GM12878 (cell line): ENCODE measurements around the gene NKD1. TPM values are rescaled to one million over a fixed set of nuclear protein-coding genes. Genes with fewer than 3 reads are reported as not detected.

Experiments
- ATAC-seq: fragments of 200-7000 bp; cut with Tn5 transposase; 3 replicates; pipeline ENCODE4 v1.9.1; 2020; ENCODE audit warnings: mild to moderate bottlenecking, moderate library complexity
- BruUV-seq: library from RNA; stranded (reverse); fragments of 400-500 nt; replicated peaks from 2 replicates; lab custom pipeline; 2021; lab: Mats Ljungman, UMichigan
- CTCF ChIA-PET: fragments of 300-600 bp; sonication (Branson Sonifier 250); formaldehyde crosslinking; extraction: SDS; loops from one replicate; lab custom pipeline; 2021; ENCODE audit warnings: inconsistent platforms; lab: Yijun Ruan, JAX
- POLR2A ChIA-PET: fragments of 350-600 bp; formaldehyde crosslinking; extraction: SDS; loops from one replicate; lab custom pipeline; 2021; ENCODE audit warnings: inconsistent platforms; lab: Charles Lee
- RAD21 ChIA-PET: fragments of 300-600 bp; sonication (Branson Sonifier 250); formaldehyde crosslinking; loops from one replicate; lab custom pipeline; 2023; ENCODE audit warnings: antibody characterized with exemption; ENCODE audit not compliant: unreplicated experiment; lab: Charles Lee
- SMC1A ChIA-PET: fragments of 300-600 bp; sonication (Branson Sonifier 250); formaldehyde crosslinking; loops from one replicate; lab custom pipeline; 2023; ENCODE audit not compliant: unreplicated experiment, uncharacterized antibody; lab: Charles Lee
- DNase-seq: peaks from one replicate; pipeline ENCODE4 v3.0.0-alpha.2; 2011; ENCODE audit warnings: low read depth, low spot score
- FAIRE-seq: peaks from 3 replicates; lab custom pipeline; 2011; peaks lifted over from hg19 to GRCh38; lab: Jason Lieb, UNC
- H2AFZ ChIP-seq: 2 replicates; pipeline ENCODE4 v1.6.0; 2011; ENCODE audit warnings: low read depth, low read length, control low read depth; ENCODE audit not compliant: control insufficient read depth
- H3K27ac ChIP-seq: 2 replicates; pipeline ENCODE4 v1.5.1; 2011; ENCODE audit warnings: control low read depth; ENCODE audit not compliant: control insufficient read depth, insufficient read depth
- H3K27me3 ChIP-seq, 2 experiments: replicated peaks in 1 of 2; 2 replicates each; pipeline versions ENCODE4 v1.6.0 to v1.6.1; 2011; ENCODE audit warnings: low read length in 1 of 2; ENCODE audit not compliant: control insufficient read depth in 2 of 2, insufficient read depth in 2 of 2
- H3K36me3 ChIP-seq, 2 experiments: 2 replicates each; pipeline ENCODE4 v1.5.1; 2011; ENCODE audit warnings: low read length in 1 of 2; ENCODE audit not compliant: control insufficient read depth in 2 of 2, insufficient read depth in 2 of 2
- H3K4me1 ChIP-seq: 2 replicates; pipeline ENCODE4 v1.6.1; 2011; ENCODE audit warnings: mild to moderate bottlenecking, low read length, moderate library complexity, mixed read lengths; ENCODE audit not compliant: control insufficient read depth, insufficient read depth
- H3K4me2 ChIP-seq: 2 replicates; pipeline ENCODE4 v1.6.0; 2011; ENCODE audit warnings: control low read depth; ENCODE audit not compliant: control insufficient read depth, insufficient read depth
- H3K4me3 ChIP-seq: fragments of 200-600 bp; sonication (generic); 2 replicates; pipeline ENCODE4 v1.5.1; 2016
- H3K79me2 ChIP-seq: 2 replicates; pipeline ENCODE4 v1.6.0; 2011; ENCODE audit warnings: low read length; ENCODE audit not compliant: control insufficient read depth, insufficient read depth
- H3K9ac ChIP-seq: 2 replicates; pipeline ENCODE4 v1.8.0; 2011; ENCODE audit warnings: low read length, control low read depth, mixed read lengths; ENCODE audit not compliant: control insufficient read depth, insufficient read depth
- H3K9me3 ChIP-seq: replicated peaks from 3 replicates; pipeline ENCODE4 v1.5.1; 2011; ENCODE audit warnings: mild to moderate bottlenecking, low read length; ENCODE audit not compliant: control insufficient read depth, insufficient read depth
- H4K20me1 ChIP-seq: 2 replicates; pipeline ENCODE4 v1.6.0; 2011; ENCODE audit not compliant: control insufficient read depth, insufficient read depth
- CBX5 ChIP-seq: sonication (generic); IDR thresholded peaks from 2 replicates; pipeline ENCODE4 v1.6.1; 2016; ENCODE audit warnings: low read depth, moderate library complexity, mild to moderate bottlenecking, inconsistent platforms
- CREB1 ChIP-seq: IDR thresholded peaks from 2 replicates; pipeline ENCODE4 v1.6.1; 2012; ENCODE audit warnings: low read depth, mild to moderate bottlenecking, inconsistent platforms
- E2F4 ChIP-seq: IDR thresholded peaks from 2 replicates; pipeline ENCODE4 v1.6.1; 2012; ENCODE audit warnings: low read depth, low read length, improper control_type of control experiment
- EED ChIP-seq: sonication (generic); IDR thresholded peaks from 2 replicates; pipeline ENCODE4 v1.6.1; 2016; ENCODE audit warnings: antibody characterized with exemption, low read depth
- ESRRA ChIP-seq: IDR thresholded peaks from 2 replicates; pipeline ENCODE4 v1.6.1; 2012; ENCODE audit warnings: mild to moderate bottlenecking, low read length, improper control_type of control experiment
- FOXM1 ChIP-seq: IDR thresholded peaks from 2 replicates; pipeline ENCODE4 v1.6.1; 2012; ENCODE audit warnings: low read depth, mild to moderate bottlenecking, inconsistent platforms, low read length, moderate library complexity
- IKZF1 ChIP-seq: fragments of 450-650 bp; conservative IDR thresholded peaks from 2 replicates; pipeline ENCODE4 v1.6.1; 2017; ENCODE audit warnings: antibody characterized with exemption, mild to moderate bottlenecking
- IRF4 ChIP-seq: IDR thresholded peaks from 2 replicates; pipeline ENCODE4 v1.6.1; 2011; ENCODE audit warnings: low read depth, low read length
- MEF2B ChIP-seq: fragments of 450-650 bp; IDR thresholded peaks from 2 replicates; pipeline ENCODE4 v1.6.1; 2018; ENCODE audit warnings: mild to moderate bottlenecking, moderate library complexity; ENCODE audit not compliant: partially characterized antibody, poor library complexity, severe bottlenecking
- MTA2 ChIP-seq: fragments of 450-650 bp; IDR thresholded peaks from 2 replicates; pipeline ENCODE4 v1.6.1; 2016; ENCODE audit warnings: low read depth, mild to moderate bottlenecking, moderate library complexity
- MXI1 ChIP-seq: fragments of 150-350 bp; IDR thresholded peaks from 2 replicates; pipeline ENCODE4 v1.6.1; 2011; ENCODE audit warnings: low read depth, mild to moderate bottlenecking, inconsistent platforms, low read length, improper control_type of control experiment
- NFIC ChIP-seq: IDR thresholded peaks from 2 replicates; pipeline ENCODE4 v1.6.1; 2012; ENCODE audit warnings: low read depth, mild to moderate bottlenecking, inconsistent platforms, low read length, moderate library complexity
- NR2C1 ChIP-seq: fragments of 450-650 bp; IDR thresholded peaks from 2 replicates; pipeline ENCODE4 v1.6.1; 2017; ENCODE audit warnings: antibody characterized with exemption, mild to moderate bottlenecking, moderate library complexity
- RAD21 ChIP-seq: IDR thresholded peaks from 2 replicates; pipeline ENCODE4 v1.6.1; 2011; ENCODE audit warnings: mild to moderate bottlenecking, low read depth, low read length, moderate library complexity; ENCODE audit not compliant: insufficient read depth
- RAD51 ChIP-seq: fragments of 450-650 bp; IDR thresholded peaks from 2 replicates; pipeline ENCODE4 v1.6.1; 2016; ENCODE audit warnings: moderate library complexity, mild to moderate bottlenecking, inconsistent platforms
- RUNX3 ChIP-seq: IDR thresholded peaks from 2 replicates; pipeline ENCODE4 v1.6.1; 2012; ENCODE audit warnings: low read length, inconsistent platforms
- SMARCA5 ChIP-seq: fragments of 450-650 bp; IDR thresholded peaks from 2 replicates; pipeline ENCODE4 v1.6.1; 2017; ENCODE audit warnings: mild to moderate bottlenecking
- WRNIP1 ChIP-seq: IDR thresholded peaks from 2 replicates; pipeline ENCODE4 v1.6.1; 2011; ENCODE audit warnings: low read depth, low read length, improper control_type of control experiment, borderline replicate concordance
- ZBTB11 ChIP-seq: fragments of 450-650 bp; formaldehyde crosslinking; IDR thresholded peaks from 2 replicates; pipeline ENCODE4 v1.5.0; 2022; ENCODE audit warnings: mild to moderate bottlenecking, missing genetic modification characterization
- ZNF217 ChIP-seq: fragments of 450-650 bp; IDR thresholded peaks from 2 replicates; pipeline ENCODE4 v1.6.1; 2017; ENCODE audit warnings: antibody characterized with exemption, mild to moderate bottlenecking
- WGBS: methylation state at CpG from one replicate; pipeline ENCODE4 v1.1.6; 2016; ENCODE audit warnings: low lambda C conversion rate; ENCODE audit not compliant: insufficient replicate concordance, insufficient coverage; ENCODE audit errors: missing lambda C conversion rate; 5-methylcytosine and 5-hydroxymethylcytosine counted together
- in situ Hi-C: fragments of 300-500 bp; cut with MboI; formaldehyde crosslinking; loops from 9 replicates; pipeline ENCODE4 v1.14.3; 2018; ENCODE audit warnings: mixed read lengths
- intact Hi-C: fragments of 100-400 bp; cut with micrococcal nuclease; formaldehyde crosslinking; loops from one replicate; pipeline ENCODE4 v1.14.2; 2022; ENCODE audit not compliant: unreplicated experiment
- polyA plus RNA-seq, 11 experiments: library from polyadenylated mRNA; depleted of rRNA in 4 of 11; unstranded in 6 of 11; stranded (reverse) in 5 of 11; fragments of >200 nt; fragmentation: Nextera tagmentation in 4 of 11; fragmentation: Illumina TruSeq in 1 of 11; extraction: Ambion mirVana in 4 of 11; extraction: Trizol in 1 of 11; gene quantifications; 1 replicate in 1 of 11; 2 replicates in 10 of 11; pipeline versions ENCODE4 v1.2.1 to v1.2.3, GENCODE V29; 2011 to 2016; ENCODE audit warnings: inconsistent platforms in 2 of 11, missing spikeins in 2 of 11, low read depth in 1 of 11
- total RNA-seq, 4 experiments: library from RNA; depleted of rRNA in 3 of 4; stranded (reverse); fragments of >200 nt in 3 of 4; fragmentation: Illumina TruSeq in 1 of 4; extraction: Trizol in 1 of 4; gene quantifications; 2 replicates each; pipeline versions ENCODE4 v1.2.1 to v1.2.3, GENCODE V29; 2013 to 2021

The NKD1 gene
- total and polyA plus RNA-seq, 10 of the 15 experiments (the other 5 are each of a cell fraction or from before 2014, with no cell fraction given), result under 0.01 to 0.49 (median 0.04) TPM; not detected in 2

- CTCF ChIA-PET, result interaction anchor here (0.6 to 20.9 kb wide), 33 partner anchors 14 to 717 kb away, joined by 3 to 636 read pairs (median 7); partner anchors contain the start of genes CNEP1R1, CYLD, HEATR3 and SNX20
- FAIRE-seq (peak; percentile 97), ATAC-seq (peak; percentile 92), DNase-seq (peak; percentile 58)
- H3K9me3 ChIP-seq, result peaks cover 2% of the 10 kb centered on the region
- H3K79me2 ChIP-seq, result no peaks in the 10 kb centered on the region
- intact Hi-C loops, result loop anchor here (1.0 to 5.0 kb wide), 3 partner anchors 120 to 455 kb away; partner anchors contain the start of gene NKD1
- H3K36me3 ChIP-seq, result no peaks in the 10 kb centered on the region
- peak overlapping the region; percentile 30 for H3K9ac ChIP-seq
- POLR2A ChIA-PET, result interaction anchor here (0.6 to 2.9 kb wide), 9 partner anchors 14 to 85 kb away, joined by 3 to 22 read pairs (median 7); partner anchors contain the start of genes CYLD and SNX20
- 22% methylated on average over 9 of the region's 9 CpGs for WGBS
- no TSS peak for BruUV-seq
- no peaks in the 10 kb centered on the region for H4K20me1 ChIP-seq
- peak overlapping the region; percentile 75 for H2AFZ ChIP-seq
- RAD21 ChIA-PET, result interaction anchor here (0.6 to 29.0 kb wide), 19 partner anchors 13 to 642 kb away, joined by 3 to 578 read pairs (median 5); partner anchors contain the start of genes CNEP1R1, CYLD and SNX20
- H3K27ac ChIP-seq, result peak overlapping the region; percentile 72
- no peaks in the 10 kb centered on the region for H3K27me3 ChIP-seq
- peaks cover 19% of the 10 kb centered on the region for H3K4me1 ChIP-seq
- peak overlapping the region; percentile 85 for H3K4me2 ChIP-seq
- peak overlapping the region; percentile 19; the same call in 1 of the 2 replicates for H3K4me3 ChIP-seq
- in situ Hi-C loops, result no loop called here
- SMC1A ChIA-PET, result interaction anchor here (0.5 to 24.8 kb wide), 37 partner anchors 8 to 677 kb away, joined by 3 to 600 read pairs (median 4); partner anchors contain the start of genes BRD7, CNEP1R1, CYLD and NOD2
- TF ChIP-seq CREB1 (no peak), MXI1 (no peak), ESRRA (no peak), MEF2B (peak; percentile 16), NR2C1 (no peak), ZNF217 (0 out of 2 replicates have a peak, but pooled peaks have one; percentile 43), FOXM1 (no peak), RAD21 (no peak), ZBTB11 (CRISPR knock-in tag) (no peak), NFIC (0 out of 2 replicates have a peak, but pooled peaks have one; percentile 18), RAD51 (no peak), IRF4 (peak; percentile 81; the same call in 1 of the 2 replicates), E2F4 (no peak), SMARCA5 (peak; percentile 95), IKZF1 (peak; percentile 56; the same call in 1 of the 2 replicates), CBX5 (0 out of 2 replicates have a peak, but pooled peaks have one; percentile 31), RUNX3 (peak; percentile 45), WRNIP1 (no peak), EED (peak; percentile 38; the same call in 1 of the 2 replicates), MTA2 (no peak; the same call in 1 of the 2 replicates)
Measured at GRCh38 chr16:50666658-50667496, 118.7 kb downstream of the NKD1 start.
